Measurements from ENCODE around the gene AFF3.
"Not testable (repeated sequence)": the region's sequence is repeated elsewhere in the genome, so short reads cannot be mapped to it uniquely, and the experiment has no call there.

AFF3 gene

DNA sequence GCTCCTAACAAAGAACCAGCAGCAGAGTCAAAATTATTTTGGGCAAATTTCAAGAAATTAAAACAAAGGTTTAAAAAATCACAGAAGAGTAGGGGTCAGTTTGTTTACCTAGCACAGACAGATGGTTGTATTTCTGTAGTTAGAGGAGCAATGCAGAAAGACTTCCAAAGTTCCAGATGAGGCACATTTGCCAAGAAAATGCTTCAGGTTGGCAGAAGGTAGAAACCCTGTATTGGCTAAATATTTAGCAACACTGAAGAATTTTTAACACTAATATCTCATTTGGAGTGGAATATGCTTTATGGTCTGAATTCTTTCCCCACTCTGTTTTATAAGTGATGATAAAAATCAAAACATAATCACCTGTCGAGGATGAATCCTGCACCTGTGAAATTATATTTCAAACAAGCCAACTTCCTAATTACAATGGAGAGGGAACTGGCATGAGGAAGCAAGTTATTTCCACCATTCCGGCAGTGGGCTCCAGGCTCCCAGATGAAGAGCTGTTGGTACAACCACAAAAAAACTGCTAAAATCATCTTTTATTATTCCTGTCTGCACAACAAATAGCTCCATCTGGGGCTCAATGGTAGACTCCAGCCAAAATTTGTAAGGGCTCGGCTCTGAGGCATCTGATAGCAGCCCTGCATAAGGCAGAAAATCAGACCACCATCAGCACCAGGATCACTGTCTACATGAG lies 366.0 kb downstream of the AFF3 start:
- DNase-seq, result no peak

DNA sequence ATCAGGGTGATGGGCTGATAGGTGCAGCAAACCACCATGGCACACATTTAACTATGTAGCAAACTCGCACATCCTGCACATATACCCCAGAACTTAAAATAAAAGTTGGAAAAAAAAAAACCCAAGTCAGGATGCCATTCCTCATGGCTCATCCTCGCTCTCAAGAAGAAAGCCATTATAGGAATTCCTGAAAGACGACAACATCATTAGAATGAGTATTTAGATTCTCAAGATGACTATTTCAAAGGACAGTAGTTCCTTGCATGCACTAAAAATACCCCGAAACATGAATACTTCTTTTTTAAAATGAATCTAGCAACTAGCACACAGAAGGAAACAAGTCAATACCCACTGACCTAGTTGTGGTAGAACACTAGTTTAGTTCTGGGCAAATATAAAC lies 366.8 kb downstream of the AFF3 start:
- no peak for DNase-seq

DNA sequence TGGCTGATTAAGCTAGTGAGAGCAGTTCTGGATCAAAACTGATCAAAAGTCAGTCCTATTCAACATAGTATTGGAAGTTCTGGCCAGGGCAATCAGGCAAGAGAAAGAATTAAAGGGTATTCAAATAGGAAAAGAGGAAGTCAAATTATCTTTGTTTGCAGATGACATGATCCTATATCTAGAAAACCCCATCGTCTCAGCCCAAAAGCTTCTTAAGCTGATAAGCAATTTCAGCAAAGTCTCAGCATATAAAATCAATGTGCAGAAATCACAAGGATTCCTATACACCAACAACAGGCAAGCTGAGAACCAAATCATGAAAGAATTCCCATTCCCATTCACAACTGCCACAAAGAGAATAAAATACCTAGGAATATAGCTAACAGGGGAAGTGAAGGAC lies 368.7 kb downstream of the AFF3 start:
- not testable (repeated sequence) for DNase-seq

DNA sequence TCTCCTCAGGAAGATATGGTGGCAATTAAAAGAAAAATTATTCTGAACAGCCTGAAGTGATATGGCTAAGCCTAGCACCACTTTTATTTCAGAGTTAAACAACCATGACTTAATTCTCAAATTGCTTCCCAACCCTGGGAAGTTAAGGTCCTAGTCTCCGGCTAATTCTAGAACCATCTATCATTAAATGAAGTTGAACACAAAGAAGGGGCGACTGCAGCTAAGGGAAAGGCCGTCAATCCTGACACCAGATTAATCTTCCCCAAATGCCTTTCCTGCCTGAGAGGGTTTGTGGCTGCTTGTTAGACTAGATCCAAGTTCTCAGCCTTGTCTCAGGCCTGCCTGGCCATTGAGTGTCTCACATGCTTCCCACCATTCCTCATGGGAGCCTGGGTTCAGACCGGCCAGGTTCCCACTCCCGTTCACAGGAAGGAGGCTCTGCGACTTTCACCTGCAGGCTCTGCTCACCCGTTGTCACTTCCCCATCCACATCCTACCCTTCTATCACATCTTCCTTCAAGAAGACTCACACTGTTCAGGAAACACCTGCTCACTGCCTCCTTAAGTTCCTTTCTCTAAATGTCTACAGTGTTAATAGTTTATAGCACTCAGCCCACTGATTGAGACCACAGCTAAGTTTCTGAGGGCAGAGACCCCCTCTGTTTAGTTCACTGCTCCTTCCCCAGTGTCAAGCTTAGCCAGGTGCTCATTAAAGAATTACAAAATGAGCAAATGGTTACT lies 369.6 kb downstream of the AFF3 start:
- DNase-seq, result no peak

DNA sequence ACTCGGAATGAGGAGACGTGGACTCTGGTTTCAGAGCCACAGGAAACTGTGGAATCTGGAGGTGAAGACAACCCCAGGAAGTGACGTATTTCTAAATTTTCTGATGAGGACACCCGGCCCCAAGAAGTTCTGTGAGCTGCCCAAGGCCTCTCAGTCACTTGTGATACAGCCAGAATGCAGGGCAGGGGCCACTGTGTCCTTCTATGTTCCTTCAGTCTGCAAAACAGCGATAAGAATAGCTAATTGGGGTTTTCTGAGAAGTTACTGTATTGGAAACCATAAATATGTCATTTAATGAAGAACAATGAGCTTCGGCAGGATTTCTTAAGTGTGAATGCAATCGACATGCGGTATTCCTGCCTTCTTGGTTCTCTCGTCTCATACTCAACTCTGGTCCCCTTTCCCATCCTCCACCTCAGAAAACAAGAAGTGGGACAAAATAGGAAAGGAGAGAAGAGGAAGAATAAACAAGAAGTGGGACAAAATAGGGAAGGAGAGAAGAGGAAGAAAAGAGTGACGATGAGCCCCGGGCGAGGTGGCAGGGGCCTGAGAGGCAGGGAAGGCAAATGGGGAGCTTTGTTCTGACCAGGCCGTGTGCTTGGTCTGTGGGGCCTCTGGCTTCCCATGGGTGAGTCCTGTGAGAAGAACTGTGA lies 370.6 kb downstream of the AFF3 start:
- DNase-seq, result no peak

DNA sequence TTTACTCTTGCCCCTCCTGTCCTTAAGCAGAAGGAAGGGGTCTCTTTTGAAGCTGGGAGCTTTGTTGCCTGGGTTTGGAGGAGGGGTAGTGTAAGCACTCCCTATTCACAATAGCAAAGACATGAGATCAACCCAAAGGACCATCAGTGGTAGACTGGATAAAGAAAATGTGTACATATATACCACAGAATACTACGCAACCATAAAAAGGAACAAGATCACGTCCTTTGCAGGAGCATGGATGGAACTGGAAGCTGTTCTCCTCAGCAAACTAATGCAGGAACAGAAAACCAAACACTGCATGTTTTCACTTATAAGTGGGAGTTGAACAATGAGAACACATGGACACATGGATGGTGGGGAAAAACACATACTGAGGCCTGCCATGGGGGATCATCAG lies 371.5 kb downstream of the AFF3 start:
- DNase-seq, result no peak

DNA sequence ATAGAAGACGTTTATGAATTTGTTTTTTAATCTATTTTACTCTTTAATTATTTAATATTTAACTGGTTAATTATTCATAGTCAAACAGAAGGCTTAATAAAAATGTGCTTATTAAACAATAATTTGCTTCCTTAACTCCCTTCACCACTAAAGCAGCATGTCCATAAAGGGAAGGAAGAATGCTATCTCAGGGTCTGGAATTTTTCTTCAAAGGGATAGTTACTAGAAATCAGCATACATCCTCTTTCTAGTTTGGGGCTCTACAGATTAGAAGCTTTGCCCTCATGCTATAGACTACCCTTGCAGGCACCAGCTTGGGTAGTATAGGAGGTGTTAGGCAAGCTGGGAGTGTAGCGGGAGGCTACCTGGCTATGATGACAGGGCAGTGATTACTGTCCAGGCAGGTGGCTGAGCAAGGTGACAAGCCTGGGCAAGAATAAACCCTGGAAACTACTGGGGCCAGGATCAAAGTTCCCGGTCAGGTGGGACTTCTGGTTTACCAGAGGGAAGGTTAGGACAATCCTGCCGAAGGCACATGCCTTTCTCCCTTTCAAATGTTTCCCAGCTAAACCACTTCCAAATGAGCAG lies 376.6 kb downstream of the AFF3 start:
- DNase-seq, result no peak

DNA sequence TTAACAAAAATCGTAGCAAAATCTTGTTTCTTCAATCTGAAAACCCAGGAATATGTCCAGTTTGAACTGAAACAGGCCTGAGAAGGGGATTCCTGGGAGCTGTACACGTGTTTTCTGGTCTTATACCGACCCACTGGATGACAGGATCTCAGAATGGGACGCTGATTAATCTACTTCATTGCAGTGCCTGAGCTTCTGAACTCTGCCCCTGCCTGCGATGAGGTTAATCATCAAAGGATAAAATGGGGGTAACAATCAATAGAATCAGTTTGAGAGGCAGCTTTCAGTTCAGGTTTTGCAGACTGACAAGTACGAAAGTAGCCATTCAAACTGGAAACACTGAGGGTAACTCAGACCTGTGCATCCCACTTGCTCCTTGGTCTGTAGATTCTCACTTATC lies 378.6 kb downstream of the AFF3 start:
- DNase-seq, result no peak

DNA sequence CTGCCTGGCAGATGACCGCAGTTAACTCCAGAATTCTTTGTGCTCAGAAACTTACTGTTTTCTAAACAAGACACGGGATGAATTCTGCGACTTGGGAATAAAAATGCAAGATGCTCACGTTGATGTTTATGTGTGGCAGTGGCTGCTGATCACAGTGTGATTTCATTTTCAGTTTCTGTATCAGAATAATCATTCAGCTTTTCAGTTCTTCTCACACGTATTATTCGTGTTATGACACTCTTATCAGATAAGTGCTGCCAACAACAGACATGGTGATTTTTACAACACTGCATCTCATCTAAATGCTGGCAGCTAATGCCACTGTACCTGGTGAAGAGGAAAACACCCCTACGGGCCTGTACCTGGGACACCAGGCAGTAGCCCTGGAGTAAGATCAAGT lies 379.7 kb downstream of the AFF3 start:
- DNase-seq, result no peak

DNA sequence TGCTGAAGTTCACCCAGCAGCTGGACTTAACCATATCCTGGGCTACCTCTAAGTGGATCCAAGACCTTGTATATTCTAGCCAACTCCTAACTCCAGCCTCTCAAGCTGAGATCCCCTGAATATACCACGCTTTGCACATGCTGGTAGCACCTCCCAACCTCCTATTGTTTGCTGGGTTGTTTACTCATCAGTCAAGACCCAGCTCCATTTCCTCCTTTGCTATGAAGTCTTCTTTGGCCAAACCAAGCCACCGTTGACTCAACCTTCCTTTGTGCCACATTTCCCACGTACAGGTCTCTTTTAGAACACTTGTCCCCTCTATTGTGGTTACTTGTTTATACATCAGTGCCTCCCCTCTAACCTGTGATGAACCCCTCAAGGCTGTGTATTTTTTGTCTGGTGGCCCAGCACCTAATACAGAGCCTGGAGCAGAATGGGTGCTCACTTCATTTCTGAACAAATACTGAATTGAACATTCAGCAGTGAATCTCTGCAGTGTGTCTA lies 384.7 kb downstream of the AFF3 start:
- DNase-seq, result no peak

DNA sequence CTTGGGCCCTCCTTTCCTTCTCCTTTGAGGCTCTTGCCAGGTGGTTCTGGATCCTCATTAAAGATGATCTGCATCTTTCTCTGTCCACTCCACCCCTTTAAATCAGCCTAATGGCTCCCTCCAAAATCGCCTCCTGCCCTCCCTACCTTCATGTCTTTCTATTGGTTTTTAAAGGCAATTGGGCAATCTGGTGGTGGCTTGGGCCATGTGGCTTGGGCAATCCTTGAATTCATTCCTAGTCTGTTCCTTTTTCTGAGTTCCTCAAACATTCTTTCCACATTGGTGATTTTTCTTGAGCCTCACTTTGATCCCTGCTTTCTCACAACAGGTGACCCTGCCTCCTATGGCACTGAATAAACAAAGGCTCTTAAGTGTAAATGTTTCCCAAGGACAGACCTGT lies 386.3 kb downstream of the AFF3 start:
- no peak for DNase-seq

DNA sequence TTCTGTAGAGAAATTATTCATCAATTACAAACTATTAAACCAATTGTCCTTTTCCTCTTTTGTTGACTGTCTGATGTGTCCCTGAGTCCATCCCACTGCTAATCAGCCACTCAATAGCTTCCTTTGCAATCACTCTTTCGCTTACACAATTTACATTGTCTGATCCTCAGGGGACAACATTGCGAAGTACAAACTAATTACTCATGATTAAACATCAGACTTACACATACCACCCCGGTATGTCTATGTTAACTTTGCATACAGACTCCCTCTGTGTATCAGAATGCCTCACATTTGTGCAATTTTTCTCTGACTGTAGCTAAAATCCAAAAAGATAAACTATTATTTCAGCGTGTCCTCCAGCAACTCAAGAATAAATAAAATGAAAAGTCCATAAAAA lies 388.2 kb downstream of the AFF3 start:
- no peak for DNase-seq

DNA sequence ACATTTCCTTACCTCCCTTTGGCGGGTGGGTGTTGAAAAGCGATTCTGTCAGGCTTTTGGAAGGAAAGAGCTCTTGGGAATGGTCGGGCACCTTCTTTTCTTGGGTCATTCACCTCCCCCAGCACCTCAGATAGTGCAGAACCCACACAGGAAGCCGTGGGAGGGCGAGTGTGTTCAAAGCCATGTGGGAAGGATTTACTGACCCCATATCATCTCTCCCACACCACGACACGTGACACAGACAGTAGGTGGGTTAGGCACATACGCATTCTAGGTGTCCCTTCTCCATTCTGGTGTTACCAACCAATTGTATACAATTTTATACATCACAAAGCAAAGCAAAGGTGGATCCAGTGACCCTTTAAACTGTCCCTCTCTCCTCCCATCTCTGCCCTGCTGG lies 388.9 kb downstream of the AFF3 start:
- DNase-seq, result no peak

DNA sequence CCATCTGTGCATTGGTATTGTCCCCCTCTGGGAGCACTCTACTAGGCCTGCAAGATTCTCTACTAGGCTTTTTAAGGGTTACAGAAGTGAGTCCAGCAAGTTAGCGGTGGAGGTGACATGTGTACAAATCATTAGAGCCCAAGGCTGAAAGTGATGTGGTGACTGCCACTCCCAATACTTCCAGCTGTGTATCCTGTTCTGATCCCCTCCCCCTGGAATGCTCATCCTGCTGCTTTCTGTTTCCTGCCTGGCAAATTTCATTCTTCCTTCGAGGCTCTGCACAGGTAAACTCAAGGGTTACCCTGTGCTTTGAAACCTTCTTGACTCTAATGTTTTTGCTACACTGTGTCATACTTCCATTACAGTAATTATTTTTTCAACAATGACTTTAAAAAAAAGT lies 394.0 kb downstream of the AFF3 start:
- no peak for DNase-seq

DNA sequence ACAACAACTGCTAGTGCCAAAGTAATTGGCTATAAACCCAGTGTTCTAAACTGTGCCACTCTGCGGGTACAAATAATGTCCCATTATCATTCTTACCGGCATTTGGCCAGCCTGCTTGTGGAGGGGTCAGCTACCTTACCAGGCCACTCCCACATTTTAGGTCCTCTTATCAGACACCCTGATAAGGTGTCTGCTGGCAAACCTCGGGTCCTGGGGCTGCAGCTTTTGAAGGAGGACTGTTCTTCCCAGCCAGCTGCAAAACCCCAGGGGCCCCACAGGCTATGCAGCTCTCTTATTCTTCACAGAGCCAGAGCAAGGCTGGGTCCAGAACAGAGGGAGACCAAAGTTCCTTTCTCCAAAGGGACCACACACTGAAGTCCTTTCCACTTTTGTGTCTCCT lies 394.5 kb downstream of the AFF3 start:
- no peak for DNase-seq

DNA sequence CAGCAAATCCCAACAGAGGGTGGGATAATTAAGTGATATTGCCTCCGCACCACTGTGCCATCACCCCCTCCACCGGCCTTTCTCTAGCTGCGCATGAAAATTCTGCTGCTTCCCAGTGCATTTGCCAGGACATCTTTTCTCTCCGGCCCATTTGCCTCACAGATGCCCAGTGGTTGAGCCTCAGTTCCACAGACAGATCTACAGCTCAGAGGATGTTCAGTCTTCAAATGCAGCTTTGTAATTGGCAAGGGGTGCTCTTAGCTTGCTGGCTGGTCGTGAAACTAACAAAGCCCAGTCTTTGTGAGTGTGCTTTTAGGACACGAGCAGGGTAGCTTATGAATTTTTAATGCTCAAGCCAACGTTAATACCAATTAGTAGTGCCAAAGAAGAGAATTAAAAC lies 399.2 kb downstream of the AFF3 start:
- DNase-seq, result no peak

DNA sequence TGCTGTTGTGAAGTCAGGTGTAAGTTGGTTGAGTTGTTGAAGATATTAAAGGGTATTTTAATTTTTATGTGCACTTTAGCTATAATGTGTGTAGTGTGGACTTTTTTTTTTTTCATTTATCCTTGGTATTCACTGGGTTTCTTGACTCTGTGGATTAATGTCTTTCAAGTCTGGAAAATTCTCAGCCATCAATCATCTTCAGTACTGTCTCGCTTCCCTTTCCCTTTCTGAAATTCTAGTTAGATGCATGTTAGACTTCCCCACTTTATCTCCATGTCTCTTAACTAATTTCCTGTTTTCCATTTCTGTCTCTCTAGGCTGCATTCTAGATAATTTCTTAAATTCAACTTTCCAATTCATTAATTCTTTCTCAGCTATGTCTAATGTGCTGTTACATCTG lies 404.9 kb downstream of the AFF3 start:
- no peak for DNase-seq

DNA sequence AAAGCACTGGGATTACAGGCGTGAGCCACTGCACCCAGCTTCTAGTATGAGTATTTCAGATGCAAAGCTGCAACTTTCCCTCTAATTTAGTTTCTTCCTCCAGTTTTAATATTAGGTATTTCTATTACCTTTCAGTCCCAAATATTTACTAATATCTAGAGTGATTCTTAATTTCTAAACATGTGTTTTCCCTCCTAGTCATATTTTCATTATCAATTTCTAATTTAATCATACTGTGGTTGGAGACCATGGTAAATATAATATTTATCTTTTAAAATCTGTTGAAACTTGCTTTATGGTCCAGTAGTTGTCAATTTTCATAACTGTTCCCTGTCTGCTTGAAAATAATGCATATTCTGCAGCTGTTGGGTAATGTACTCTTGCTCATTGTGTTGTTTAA lies 406.6 kb downstream of the AFF3 start:
- DNase-seq, result no peak

DNA sequence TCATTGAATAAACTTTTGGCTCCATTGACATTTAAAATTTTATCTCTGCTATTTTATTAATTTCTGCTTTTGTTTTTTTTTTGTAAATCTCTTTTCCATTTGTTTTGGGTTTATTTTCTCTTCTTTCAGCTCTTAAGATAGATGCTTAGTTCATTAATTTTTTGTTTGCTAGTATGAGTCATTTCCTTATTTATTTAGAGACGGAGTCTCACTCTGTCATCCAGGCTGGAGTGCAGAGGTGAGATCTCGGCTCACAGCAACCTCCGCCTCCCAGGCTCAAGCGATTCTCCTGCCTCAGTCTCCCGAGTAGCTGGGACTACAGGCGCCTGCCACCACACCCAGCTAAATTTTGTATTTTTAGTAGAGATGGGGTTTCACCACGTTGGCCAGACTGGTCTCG lies 407.1 kb downstream of the AFF3 start:
- DNase-seq, result not testable (repeated sequence)

DNA sequence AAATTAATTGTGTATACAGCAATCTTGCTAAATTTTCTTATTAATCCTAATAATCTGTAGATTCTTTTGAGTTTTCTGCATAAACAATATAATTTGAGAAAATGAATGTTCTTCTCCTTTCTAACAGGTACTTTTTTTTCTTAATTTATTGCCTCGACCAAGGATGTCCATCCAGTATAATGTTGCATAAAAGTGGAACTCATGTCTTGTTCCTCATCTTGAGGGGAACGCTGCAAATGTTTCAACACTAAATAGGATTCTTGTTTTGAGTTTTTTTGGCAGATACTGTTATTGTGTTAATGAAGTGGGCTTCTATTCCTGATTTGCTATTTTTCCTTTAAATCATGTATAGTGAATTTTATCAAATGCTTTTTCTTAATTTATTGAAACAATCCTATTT lies 408.2 kb downstream of the AFF3 start:
- DNase-seq, result no peak

DNA sequence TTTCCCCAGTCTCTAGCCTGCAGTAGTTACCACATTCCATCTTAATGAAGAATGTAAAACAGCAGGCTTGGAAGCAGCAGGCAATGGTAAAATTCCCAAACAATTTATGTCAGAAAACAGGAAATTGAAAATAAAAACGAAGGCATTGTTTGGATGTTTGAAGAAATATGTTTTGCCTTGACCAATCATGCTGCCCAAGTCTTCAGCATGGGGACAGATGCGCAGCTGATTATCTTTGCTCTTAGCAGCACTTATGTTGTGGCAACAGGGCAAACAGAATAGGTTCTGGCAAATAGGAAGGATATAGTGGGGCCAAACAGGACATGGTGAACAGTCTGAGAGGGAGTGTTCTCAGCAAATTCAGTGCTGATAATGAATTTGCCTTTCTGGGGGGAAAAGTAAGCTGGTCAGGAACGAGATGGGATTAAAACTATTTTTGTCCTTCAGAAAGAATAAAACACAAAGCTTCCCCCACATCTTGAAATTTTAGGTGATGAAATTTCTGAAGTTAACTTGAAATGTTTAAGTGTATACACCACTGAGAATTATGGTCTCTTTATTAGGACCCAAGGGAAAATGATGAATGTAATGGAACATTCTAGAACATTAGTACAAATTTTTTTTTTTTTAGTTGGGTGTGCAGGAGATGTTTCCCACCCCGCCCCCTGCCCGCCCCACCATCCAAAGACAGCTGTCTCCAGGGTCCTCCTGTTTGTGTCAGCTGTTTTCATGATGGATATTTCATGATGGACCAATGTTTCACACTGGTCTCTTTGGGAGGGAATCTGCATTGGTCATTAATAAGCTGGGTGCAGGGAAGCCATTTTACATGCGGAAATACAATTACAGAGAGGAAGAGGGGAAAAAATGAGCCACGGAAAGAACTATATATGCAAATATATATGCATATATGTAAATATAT lies 413.0 kb downstream of the AFF3 start:
- no peak for DNase-seq

DNA sequence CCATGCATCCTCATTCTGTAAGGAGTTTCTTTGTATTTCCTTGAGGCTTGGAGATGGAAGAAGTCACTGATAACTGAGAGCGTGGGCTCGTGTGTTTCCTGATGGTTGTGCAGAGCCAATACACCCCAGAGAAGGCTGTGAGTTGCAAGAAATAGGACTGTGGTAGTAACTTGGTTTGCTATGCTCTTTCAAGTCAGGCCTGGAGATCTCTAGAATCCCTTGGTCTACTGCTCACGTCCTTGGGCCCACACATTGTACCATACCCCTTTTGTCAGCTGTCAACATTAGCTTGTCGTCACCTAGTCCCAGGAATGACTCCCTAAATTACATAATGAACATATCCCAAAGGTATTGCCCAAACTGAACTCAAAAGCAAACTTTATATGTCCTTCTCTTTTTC lies 414.2 kb downstream of the AFF3 start:
- DNase-seq, result no peak

DNA sequence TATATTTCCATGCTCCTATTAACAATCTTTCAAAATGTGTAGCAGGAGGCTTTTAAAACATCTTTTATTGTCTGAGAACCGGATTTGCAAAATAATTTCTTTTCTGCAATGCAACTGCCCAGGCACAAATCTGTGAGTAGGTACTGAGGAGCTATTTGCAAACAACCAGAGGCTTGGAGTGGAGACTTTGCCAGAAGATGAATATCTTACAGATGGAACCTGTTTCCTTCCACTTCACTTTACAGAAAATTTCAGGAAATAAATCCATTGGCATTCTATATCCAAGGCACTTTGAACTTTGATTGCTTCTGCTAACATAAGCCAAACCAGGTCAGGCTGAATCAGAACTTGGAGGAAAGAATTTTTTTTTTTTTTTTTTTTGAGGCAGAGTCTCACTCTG lies 415.2 kb downstream of the AFF3 start:
- DNase-seq, result no peak
